ENCODE results near the gene CSGALNACT2. TPM values are rescaled to one million over a fixed set of nuclear protein-coding genes. Genes with fewer than 3 reads are reported as not detected.

The CSGALNACT2 gene
- total RNA-seq, 1 donor: 17.3 TPM

DNA sequence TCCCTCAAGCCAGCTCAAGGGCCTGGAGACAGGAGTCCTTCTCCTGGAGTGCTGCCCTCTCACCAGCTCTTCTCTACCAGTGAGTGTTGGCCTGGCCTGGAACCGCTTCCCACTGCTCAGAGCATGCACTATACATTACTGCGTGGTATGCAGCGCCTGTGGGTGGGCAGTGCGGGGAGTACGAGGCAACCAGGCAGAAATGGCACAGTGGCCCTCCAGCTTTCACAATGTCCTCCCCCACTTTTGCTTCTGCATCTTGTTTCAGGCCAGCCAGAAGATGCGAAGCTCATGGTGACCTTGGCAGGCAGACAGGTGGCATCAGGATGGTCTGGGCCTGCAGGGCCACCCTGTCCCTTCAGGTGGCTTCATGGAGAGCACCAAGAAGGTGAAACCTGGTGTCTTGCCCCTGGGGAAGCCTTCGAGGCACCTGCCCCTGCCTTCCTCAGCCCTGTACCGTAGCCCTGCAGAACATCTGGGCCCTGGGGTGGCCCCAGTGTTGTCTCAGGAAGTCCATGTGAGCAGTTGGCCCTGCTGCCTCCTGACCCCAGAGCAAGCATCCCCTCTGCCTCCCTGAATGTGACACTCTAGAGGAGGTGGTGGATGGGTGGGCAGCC is 92.8 kb downstream of the CSGALNACT2 start:
- TF ChIP-seq, protein P1, sequence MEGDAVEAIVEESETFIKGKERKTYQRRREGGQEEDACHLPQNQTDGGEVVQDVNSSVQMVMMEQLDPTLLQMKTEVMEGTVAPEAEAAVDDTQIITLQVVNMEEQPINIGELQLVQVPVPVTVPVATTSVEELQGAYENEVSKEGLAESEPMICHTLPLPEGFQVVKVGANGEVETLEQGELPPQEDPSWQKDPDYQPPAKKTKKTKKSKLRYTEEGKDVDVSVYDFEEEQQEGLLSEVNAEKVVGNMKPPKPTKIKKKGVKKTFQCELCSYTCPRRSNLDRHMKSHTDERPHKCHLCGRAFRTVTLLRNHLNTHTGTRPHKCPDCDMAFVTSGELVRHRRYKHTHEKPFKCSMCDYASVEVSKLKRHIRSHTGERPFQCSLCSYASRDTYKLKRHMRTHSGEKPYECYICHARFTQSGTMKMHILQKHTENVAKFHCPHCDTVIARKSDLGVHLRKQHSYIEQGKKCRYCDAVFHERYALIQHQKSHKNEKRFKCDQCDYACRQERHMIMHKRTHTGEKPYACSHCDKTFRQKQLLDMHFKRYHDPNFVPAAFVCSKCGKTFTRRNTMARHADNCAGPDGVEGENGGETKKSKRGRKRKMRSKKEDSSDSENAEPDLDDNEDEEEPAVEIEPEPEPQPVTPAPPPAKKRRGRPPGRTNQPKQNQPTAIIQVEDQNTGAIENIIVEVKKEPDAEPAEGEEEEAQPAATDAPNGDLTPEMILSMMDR (IDR thresholded peaks at IDR 0.05; ENCODE audit: insufficient read depth, low read depth, low read length): no peak
- DNase-seq (ENCODE audit: low read depth): no peak
- no peak overlapping the region for H3K4me3 ChIP-seq (ENCODE audit: low read depth, low read length)

DNA sequence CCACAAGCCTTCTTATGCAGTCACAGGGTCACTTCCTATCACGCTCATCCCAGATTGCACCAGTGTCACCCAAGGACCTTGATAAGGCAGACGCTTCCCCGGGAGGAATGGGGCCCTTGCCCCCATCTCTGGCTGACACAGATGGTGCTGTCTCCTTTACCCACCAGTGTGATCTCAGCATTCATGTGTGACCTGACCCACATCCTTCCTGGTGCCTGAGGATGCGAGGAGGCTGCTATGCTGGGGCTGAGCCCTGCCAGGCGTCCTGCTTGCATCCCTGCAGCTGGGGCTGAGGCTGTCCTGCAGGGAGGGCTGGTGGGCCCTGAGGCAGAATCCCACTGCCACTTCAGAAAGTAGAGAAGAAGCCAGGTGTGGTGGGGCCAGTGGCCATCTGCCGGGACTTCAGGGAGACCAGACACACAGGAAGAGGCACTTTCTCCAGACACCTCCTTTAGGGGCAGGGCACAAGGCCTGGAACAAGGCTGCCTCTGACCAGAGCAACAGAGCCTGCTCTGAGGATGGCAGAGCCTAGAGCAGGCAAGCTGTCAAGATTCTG is 93.4 kb downstream of the CSGALNACT2 start:
- no peak overlapping the region for H3K4me3 ChIP-seq (ENCODE audit: low read depth, low read length)
- TF ChIP-seq, protein P1 (IDR thresholded peaks at IDR 0.05; ENCODE audit: insufficient read depth, low read depth, low read length): no peak
- DNase-seq (ENCODE audit: low read depth): no peak

DNA sequence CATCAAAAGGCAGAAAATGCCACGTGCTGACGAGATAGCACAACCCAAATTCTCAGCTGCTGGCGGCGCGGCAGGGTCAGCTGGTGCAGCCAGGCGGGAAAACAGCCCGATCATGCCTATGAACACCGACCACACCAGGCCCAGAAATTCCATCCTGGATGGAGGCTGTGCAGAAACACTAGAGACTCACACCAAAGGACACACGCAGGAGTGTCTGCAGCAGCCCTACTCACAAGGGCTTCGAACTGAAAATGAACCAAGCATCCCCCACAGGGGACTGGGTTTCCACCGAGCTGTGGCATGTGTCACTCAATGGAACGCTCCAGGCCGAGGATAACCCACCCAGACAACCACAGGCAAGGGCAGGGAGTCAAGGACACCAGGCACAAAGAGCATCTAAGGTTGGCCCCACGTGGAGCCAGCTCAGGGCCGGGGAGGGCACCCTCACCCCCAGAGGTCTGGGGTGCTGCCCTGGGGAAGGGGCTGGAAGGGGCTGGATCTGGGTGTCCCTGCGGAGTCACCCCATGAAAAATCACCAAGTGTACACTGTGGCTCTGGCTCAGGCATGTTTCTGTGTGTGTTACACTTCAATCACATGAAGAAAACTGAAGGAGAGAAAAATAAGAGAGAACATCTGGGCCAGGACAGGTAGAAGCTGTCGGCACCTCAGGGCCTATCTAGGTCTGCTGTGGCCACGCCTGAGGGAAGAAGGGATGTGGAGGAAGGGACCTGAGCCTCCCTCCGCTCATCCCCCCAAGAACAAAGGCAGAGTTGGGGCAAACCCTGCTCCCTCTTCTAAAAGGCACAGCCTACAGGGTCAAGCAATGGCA is 95.6 kb downstream of the CSGALNACT2 start:
- no peak for DNase-seq (ENCODE audit: low read depth)
- H3K4me3 ChIP-seq (ENCODE audit: low read depth, low read length): no peak overlapping the region
- TF ChIP-seq, protein P1 (IDR thresholded peaks at IDR 0.05; ENCODE audit: insufficient read depth, low read depth, low read length): no peak

DNA sequence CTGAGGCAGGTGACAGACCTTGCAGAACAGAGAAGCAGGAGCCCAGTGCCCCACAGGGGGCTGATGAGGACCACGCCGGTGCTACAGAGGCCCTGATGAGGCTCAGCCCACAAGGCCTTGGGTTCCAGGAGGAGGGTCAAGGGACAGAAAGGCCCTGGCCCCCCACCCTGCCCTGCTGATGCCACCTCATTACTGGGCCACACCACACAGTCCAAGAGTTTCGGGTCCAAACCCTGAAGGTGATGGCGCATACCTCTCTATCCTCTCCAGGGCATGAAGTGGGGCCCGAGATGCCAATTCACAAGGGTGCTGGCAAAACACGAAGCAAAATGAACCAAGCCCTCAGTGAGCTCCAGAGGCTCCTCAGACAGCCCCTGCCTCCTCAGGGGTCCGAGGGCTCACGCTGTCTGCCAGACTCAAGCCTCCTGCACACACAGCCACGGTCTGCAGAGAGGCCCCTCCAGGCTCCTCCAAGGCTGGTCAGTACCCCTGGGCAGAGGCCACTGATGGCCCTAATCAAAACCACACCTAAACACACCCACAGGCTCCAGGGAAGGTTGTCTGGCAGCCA is 96.3 kb downstream of the CSGALNACT2 start:
- TF ChIP-seq, protein P1 (IDR thresholded peaks at IDR 0.05; ENCODE audit: insufficient read depth, low read depth, low read length): no peak
- H3K4me3 ChIP-seq (ENCODE audit: low read depth, low read length): no peak overlapping the region
- DNase-seq (ENCODE audit: low read depth): no peak

Other genes with a start within 250 kb of the CSGALNACT2 start
- 0.43 and 1.3 TPM in 2 replicates for gene RET, start 61.4 kb upstream of the CSGALNACT2 start, total RNA-seq
- under 0.01 TPM in 2 replicates for gene RASGEF1A, start 128.6 kb downstream of the CSGALNACT2 start, total RNA-seq
- not detected in 2 replicates for gene FXYD4, start 233.2 kb downstream of the CSGALNACT2 start, total RNA-seq

Measured in fibroblast of villous mesenchyme (primary cell).